Colon (tissue), 2 donors: ENCODE measurements around the gene GLIPR1L1.
"Not testable (repeated sequence)": the region's sequence is repeated elsewhere in the genome, so short reads cannot be mapped to it uniquely, and the experiment has no call there.

Experiments used
- FAIRE-seq: peaks from 2 replicates; lab custom pipeline; 2012; peaks lifted over from hg19 to GRCh38; lab: Jason Lieb, UNC
- donor health status: control.
- donor health status: control.

Gene GLIPR1L1

GRCh38 chr12:75334384-75335030, at the start of gene GLIPR1L1:
Gene GLIPR1L1 (plus strand): TSS chr12:75334670. CDS start chr12:75334729, 59 bp downstream.
- FAIRE-seq = no peak

GRCh38 chr12:75288860-75289259, 45.6 kb upstream of the GLIPR1L1 start:
- no peak for FAIRE-seq

- no peak for FAIRE-seq
Observed at GRCh38 chr12:75289753-75290152, 44.7 kb upstream of the GLIPR1L1 start.

- FAIRE-seq = peak; percentile 47
Observed at GRCh38 chr12:75291014-75291413, 43.5 kb upstream of the GLIPR1L1 start.

- FAIRE-seq = no peak
Observed at GRCh38 chr12:75294336-75294735, 40.1 kb upstream of the GLIPR1L1 start.

- FAIRE-seq = no peak
Observed at GRCh38 chr12:75294797-75295196, 39.7 kb upstream of the GLIPR1L1 start.

GRCh38 chr12:75302225-75302624, 32.2 kb upstream of the GLIPR1L1 start:
- FAIRE-seq = no peak

GRCh38 chr12:75302781-75303180, 31.7 kb upstream of the GLIPR1L1 start:
- FAIRE-seq = no peak

GRCh38 chr12:75305412-75306332, 28.8 kb upstream of the GLIPR1L1 start:
- no peak for FAIRE-seq

- FAIRE-seq = no peak
Observed at GRCh38 chr12:75308279-75308678, 26.2 kb upstream of the GLIPR1L1 start.

GRCh38 chr12:75311369-75311768, 23.1 kb upstream of the GLIPR1L1 start:
- FAIRE-seq = no peak

- FAIRE-seq = no peak
Observed at GRCh38 chr12:75315518-75315917, 19.0 kb upstream of the GLIPR1L1 start.

GRCh38 chr12:75317784-75318183, 16.7 kb upstream of the GLIPR1L1 start:
- FAIRE-seq = no peak

GRCh38 chr12:75322464-75322863, 12.0 kb upstream of the GLIPR1L1 start:
- no peak for FAIRE-seq

GRCh38 chr12:75323663-75324062, 10.8 kb upstream of the GLIPR1L1 start:
- no peak for FAIRE-seq

GRCh38 chr12:75327642-75328041, 6.8 kb upstream of the GLIPR1L1 start:
- FAIRE-seq = peak; percentile 83

- FAIRE-seq = no peak
Observed at GRCh38 chr12:75329918-75330826, 4.3 kb upstream of the GLIPR1L1 start, which contains the start of gene CAPS2. Gene CAPS2 (minus strand): TSS chr12:75330324. CDS start chr12:75326498, 3,826 bp downstream.

- no peak for FAIRE-seq
Observed at GRCh38 chr12:75337905-75338304, 3.4 kb downstream of the GLIPR1L1 start.

GRCh38 chr12:75341873-75342272, 7.4 kb downstream of the GLIPR1L1 start:
- FAIRE-seq = no peak

GRCh38 chr12:75345531-75345930, 11.1 kb downstream of the GLIPR1L1 start:
- no peak for FAIRE-seq

- FAIRE-seq = not testable (repeated sequence)
Observed at GRCh38 chr12:75346215-75346614, 11.7 kb downstream of the GLIPR1L1 start.

- no peak for FAIRE-seq
Observed at GRCh38 chr12:75349946-75350345, 15.5 kb downstream of the GLIPR1L1 start.
